ENCODE measurements around the gene LORICRIN. TPM values are rescaled to one million over a fixed set of nuclear protein-coding genes. Genes with fewer than 3 reads are reported as not detected.

LORICRIN gene
- total and polyA plus RNA-seq, 2 of the 4 experiments (the other 2 are of a cell fraction): not detected

GRCh38 chr1:153248176-153248879 is 11.2 kb upstream of the LORICRIN start:
- ChIA-PET CTCF (no interaction called here), POLR2A (ENCODE audit: unreplicated experiment) (no interaction called here)
- Histone ChIP-seq H2AFZ (replicated peaks; ENCODE audit: low read length, poor library complexity) (no peak overlapping the region), H3K9me1 (ENCODE audit: insufficient read depth, low read length) (no peaks in the 10 kb centered on the region), H3K56ac (ENCODE audit: extremely low read depth, insufficient read depth, low read length) (no peak overlapping the region), H3K9ac (ENCODE audit: low read depth, low read length) (no peak overlapping the region), H3K36me3 (ENCODE audit: control insufficient read depth, insufficient read depth, low read length) (no peaks in the 10 kb centered on the region), H3K27ac (ENCODE audit: insufficient read depth, low read length) (no peak overlapping the region), H4K91ac (ENCODE audit: insufficient read depth, low read depth, low read length) (no peak overlapping the region), H3K4me1 (ENCODE audit: control insufficient read depth, insufficient read depth, low read length) (no peaks in the 10 kb centered on the region), H2AK5ac (ENCODE audit: low read depth, low read length) (no peak overlapping the region), H4K20me1 (ENCODE audit: insufficient read depth, low read length) (no peaks in the 10 kb centered on the region), H3K23ac (ENCODE audit: low read depth, low read length) (no peak overlapping the region), H3K4me3 (ENCODE audit: insufficient read depth, low read depth, low read length) (no peak overlapping the region), H2AK9ac (replicated peaks; ENCODE audit: low read depth, low read length, poor library complexity) (no peak overlapping the region), H4K8ac (ENCODE audit: low read depth in 2 of 2, low read length in 2 of 2) (no peak overlapping the region), H3K4me2 (ENCODE audit: low read depth, low read length) (no peak overlapping the region), H2BK120ac (ENCODE audit: low read depth, low read length) (no peak overlapping the region), H3K18ac (ENCODE audit: low read depth, low read length) (no peak overlapping the region), H3K9me3 (ENCODE audit: control insufficient read depth, insufficient read depth, low read length) (no peaks in the 10 kb centered on the region), H2BK5ac (ENCODE audit: low read depth, low read length, poor library complexity, severe bottlenecking) (no peak overlapping the region), H3K79me1 (ENCODE audit: low read depth in 1 of 2, low read length in 2 of 2) (no peaks in the 10 kb centered on the region), H4K5ac (ENCODE audit: low read depth, low read length) (no peak overlapping the region), H3K14ac (replicated peaks; ENCODE audit: low read depth, low read length) (no peak overlapping the region), H3K4ac (ENCODE audit: low read depth, low read length) (no peak overlapping the region), H2BK20ac (ENCODE audit: low read depth, low read length) (no peak overlapping the region), H3K27me3 (ENCODE audit: control insufficient read depth, insufficient read depth, low read length) (no peaks in the 10 kb centered on the region), H2BK15ac (ENCODE audit: low read depth, low read length) (no peak overlapping the region)
- no peak for ATAC-seq (ENCODE audit: low read depth)
- dilution Hi-C loops (cut with HindIII; ENCODE audit: low sequenced_read_pairs, unreplicated experiment) (no loop called here), intact Hi-C loops (cut with micrococcal nuclease) (no loop called here), in situ Hi-C loops (cut with MboI; ENCODE audit: low sequenced_read_pairs) (no loop called here)
- no CpG with 5 or more reads among the region's 5 CpGs for WGBS, 2 experiments (ENCODE audit: extremely low coverage in 2 of 2, insufficient read length in 1 of 2)
- BruUV-seq (replicated peaks): no TSS peak
- TF ChIP-seq NFE2L2 (IDR thresholded peaks at IDR 0.05; ENCODE audit: low read depth, low read length) (no peak), BHLHE40 (IDR thresholded peaks at IDR 0.05; ENCODE audit: low read depth, low read length) (no peak), CTCF (conservative IDR thresholded peaks at IDR 0.05; ENCODE audit: low read depth, low read length) (no peak), CHD1 (IDR thresholded peaks at IDR 0.05; ENCODE audit: low read depth, low read length) (no peak), USF2 (IDR thresholded peaks at IDR 0.05; ENCODE audit: low read depth, low read length) (no peak)
- no peak for DNase-seq

Data from IMR-90 (cell line).